LHCN-M2 (cell line): ENCODE data around the gene MYO1D. TPM values are rescaled to one million over a fixed set of nuclear protein-coding genes. Genes with fewer than 3 reads are reported as not detected.

Source experiments
- DNase-seq: peaks from one replicate; pipeline ENCODE4 v3.0.0-alpha.2; 2012; ENCODE audit warnings: low read depth
- total RNA-seq: library from RNA; depleted of rRNA; stranded (reverse); fragments of >200 nt; gene quantifications from 2 replicates; pipeline ENCODE4 v1.2.3, GENCODE V29; 2014

MYO1D gene
- total RNA-seq, 1 experiment from 2014 or later: 35.1 TPM

- DNase-seq: no peak
These were observed 301.1 kb downstream of the MYO1D start for GRCh38 chr17:32575852-32576251.

- no peak for DNase-seq
These were observed 306.9 kb downstream of the MYO1D start for GRCh38 chr17:32570081-32570396.

GRCh38 chr17:32569171-32570080 is 307.5 kb downstream of the MYO1D start:
- peak; percentile 92 for DNase-seq

- no peak for DNase-seq
These were observed 308.2 kb downstream of the MYO1D start for GRCh38 chr17:32568705-32569104.

GRCh38 chr17:32567511-32567910 is 309.4 kb downstream of the MYO1D start:
- no peak for DNase-seq

- DNase-seq: no peak
These were observed 309.8 kb downstream of the MYO1D start for GRCh38 chr17:32567086-32567485.

- no peak for DNase-seq
These were observed 310.6 kb downstream of the MYO1D start for GRCh38 chr17:32566303-32566702.

- DNase-seq: no peak
These were observed 311.5 kb downstream of the MYO1D start for GRCh38 chr17:32565401-32565800.

- no peak for DNase-seq
These were observed 312.6 kb downstream of the MYO1D start for GRCh38 chr17:32564325-32564724.

- no peak for DNase-seq
These were observed 313.3 kb downstream of the MYO1D start for GRCh38 chr17:32563583-32563982.

GRCh38 chr17:32558997-32559650 is 317.8 kb downstream of the MYO1D start:
- peak; percentile 36 for DNase-seq

- DNase-seq: no peak
These were observed 318.5 kb downstream of the MYO1D start for GRCh38 chr17:32558326-32558955.

GRCh38 chr17:32555611-32556310 is 321.2 kb downstream of the MYO1D start:
- DNase-seq: no peak

- no peak for DNase-seq
These were observed 323.8 kb downstream of the MYO1D start for GRCh38 chr17:32553168-32553567.

- no peak for DNase-seq
These were observed 324.6 kb downstream of the MYO1D start for GRCh38 chr17:32552280-32552679.

- peak; percentile 57 for DNase-seq
These were observed 325.6 kb downstream of the MYO1D start for GRCh38 chr17:32551186-32551955.

- no peak for DNase-seq
These were observed 327.4 kb downstream of the MYO1D start for GRCh38 chr17:32549559-32549958.

GRCh38 chr17:32546031-32546444 is 330.9 kb downstream of the MYO1D start:
- DNase-seq: peak; percentile 24

GRCh38 chr17:32542186-32542585 is 334.7 kb downstream of the MYO1D start:
- no peak for DNase-seq

- DNase-seq: no peak
These were observed 335.3 kb downstream of the MYO1D start for GRCh38 chr17:32541640-32542039.
